A549 treated with dexamethasone at 1 μM for 4 hours (cell line): ENCODE data around the gene HYOU1. TPM values are rescaled to one million over a fixed set of nuclear protein-coding genes. Genes with fewer than 3 reads are reported as not detected.

Experiments used
- total RNA-seq: library from RNA; stranded (reverse); fragments of 200-300 nt; extraction: Qiagen RNA extraction; gene quantifications from 5 replicates; pipeline ENCODE4 v1.2.3, GENCODE V29; 2022

HYOU1 gene
- total RNA-seq: 35.7 to 52.1 TPM (median 49.3 TPM) in 5 replicates

GRCh38 chr11:119057000-119057769 lies at the start of gene HYOU1:
HYOU1 (minus strand) TSS chr11:119057205; CDS start chr11:119056160, 1,045 bp downstream.

GRCh38 chr11:119101759-119102423 lies 44.9 kb upstream of the HYOU1 start, which contains the start of gene DPAGT1:
DPAGT1 (minus strand) TSS chr11:119101853; CDS start chr11:119101655, 198 bp downstream.

GRCh38 chr11:119084663-119085436 lies 27.8 kb upstream of the HYOU1 start, which contains the start of gene HMBS:
HMBS (plus strand) TSS chr11:119084881; CDS start chr11:119085034, 153 bp downstream.

GRCh38 chr11:119067371-119068222 lies 10.6 kb upstream of the HYOU1 start, which contains the start of gene VPS11:
VPS11 (plus strand) TSS chr11:119067818; CDS start chr11:119067824, 6 bp downstream.

GRCh38 chr11:119030329-119031047 lies 26.5 kb downstream of the HYOU1 start, which contains the start of gene SLC37A4:
SLC37A4 (minus strand) TSS chr11:119030877.

GRCh38 chr11:119018074-119018938 lies 38.7 kb downstream of the HYOU1 start, which contains the start of the genes RPS25 and TRAPPC4:
RPS25 (minus strand) TSS chr11:119018343; CDS start chr11:119018284, 59 bp downstream.
TRAPPC4 (plus strand) TSS chr11:119018766; CDS start chr11:119018796, 30 bp downstream.

GRCh38 chr11:118997627-118998387 lies 59.2 kb downstream of the HYOU1 start, which contains the start of gene CENATAC:
CENATAC (plus strand) TSS chr11:118998138; CDS start chr11:118998198, 60 bp downstream.

Other genes starting within 250 kb of the HYOU1 start
- 0.03 to 0.26 TPM (median 0.05 TPM) in 5 replicates for gene CXCR5, start 173.3 kb downstream of the HYOU1 start, total RNA-seq
- 96.8 to 310 TPM (median 286 TPM) in 5 replicates for gene BCL9L, start 131.3 kb downstream of the HYOU1 start, total RNA-seq
- gene UPK2, start 100.9 kb downstream of the HYOU1 start, total RNA-seq: 0.58 to 0.86 TPM (median 0.69 TPM) in 5 replicates
- not detected in 5 replicates for gene FOXR1, start 85.4 kb downstream of the HYOU1 start, total RNA-seq
- gene CENATAC, start 59.1 kb downstream of the HYOU1 start, total RNA-seq: 8.2 to 16.4 TPM (median 12.3 TPM) in 5 replicates
- 723 to 1,269 TPM (median 750 TPM) in 5 replicates for gene RPS25, start 38.9 kb downstream of the HYOU1 start, total RNA-seq
- 53.1 to 60.1 TPM (median 54.1 TPM) in 5 replicates for gene TRAPPC4, start 38.4 kb downstream of the HYOU1 start, total RNA-seq
- 10.5 to 12.0 TPM (median 11.0 TPM) in 5 replicates for gene SLC37A4, start 26.3 kb downstream of the HYOU1 start, total RNA-seq
- gene VPS11, start 10.6 kb upstream of the HYOU1 start, total RNA-seq: 9.0 to 13.0 TPM (median 12.3 TPM) in 5 replicates
- 42.3 to 48.3 TPM (median 46.4 TPM) in 5 replicates for gene HMBS, start 27.7 kb upstream of the HYOU1 start, total RNA-seq
- gene DPAGT1, start 44.6 kb upstream of the HYOU1 start, total RNA-seq: 31.7 to 43.6 TPM (median 42.2 TPM) in 5 replicates
- 3.1 to 5.9 TPM (median 5.1 TPM) in 5 replicates for gene C2CD2L, start 50.1 kb upstream of the HYOU1 start, total RNA-seq
- 6.4 to 10.2 TPM (median 8.7 TPM) in 5 replicates for gene HINFP, start 64.4 kb upstream of the HYOU1 start, total RNA-seq
- gene ABCG4, start 91.8 kb upstream of the HYOU1 start, total RNA-seq: 0.17 to 0.47 TPM (median 0.27 TPM) in 5 replicates
- gene NLRX1, start 111.5 kb upstream of the HYOU1 start, total RNA-seq: 6.6 to 12.7 TPM (median 11.3 TPM) in 5 replicates
- gene NHERF4, start 128.3 kb upstream of the HYOU1 start, total RNA-seq: 0.14 to 0.22 TPM (median 0.20 TPM) in 3 of 5 replicates, not detected in the others
- 6.3 to 11.5 TPM (median 9.6 TPM) in 5 replicates for gene CBL, start 149.1 kb upstream of the HYOU1 start, total RNA-seq